M059J (cell line): ENCODE measurements around the gene NBPF3. TPM values are rescaled to one million over a fixed set of nuclear protein-coding genes. Genes with fewer than 3 reads are reported as not detected.
A peak's percentile ranks its signal among the peaks of the same experiment; 100 is the strongest.
"Not testable (repeated sequence)": the region's sequence is repeated elsewhere in the genome, so short reads cannot be mapped to it uniquely, and the experiment has no call there.

Experiments used
- DNase-seq: peaks from one replicate; pipeline ENCODE4 v3.0.0-alpha.2; 2012; ENCODE audit warnings: low read depth
- total RNA-seq: library from RNA; depleted of rRNA; stranded (reverse); fragments of >200 nt; shearing (Covaris generic); gene quantifications from 2 replicates; pipeline ENCODE4 v1.2.3, GENCODE V29; 2014; rRNA removed

The NBPF3 gene
- 21.0 and 21.6 TPM in 2 replicates for total RNA-seq

- DNase-seq, result peak; percentile 90
Measured at GRCh38 chr1:21439721-21440629, at the start of gene NBPF3. TSS of gene NBPF3 (plus strand) at chr1:21440137. CDS start at chr1:21445087, 4,950 bp downstream.

- no peak for DNase-seq
Measured at GRCh38 chr1:21391497-21391896, 48.4 kb upstream of the NBPF3 start.

- no peak for DNase-seq
Measured at GRCh38 chr1:21392587-21393263, 47.2 kb upstream of the NBPF3 start.

- no peak for DNase-seq
Measured at GRCh38 chr1:21396516-21396915, 43.4 kb upstream of the NBPF3 start.

- DNase-seq, result peak; percentile 37
Measured at GRCh38 chr1:21397813-21398188, 42.1 kb upstream of the NBPF3 start.

GRCh38 chr1:21401726-21402346 is 38.1 kb upstream of the NBPF3 start:
- not testable (repeated sequence) for DNase-seq

- DNase-seq, result no peak
Measured at GRCh38 chr1:21406659-21407058, 33.3 kb upstream of the NBPF3 start.

GRCh38 chr1:21409897-21410296 is 30.0 kb upstream of the NBPF3 start:
- not testable (repeated sequence) for DNase-seq

GRCh38 chr1:21414015-21414414 is 25.9 kb upstream of the NBPF3 start:
- DNase-seq, result no peak

GRCh38 chr1:21420378-21420777 is 19.6 kb upstream of the NBPF3 start:
- DNase-seq, result not testable (repeated sequence)

- not testable (repeated sequence) for DNase-seq
Measured at GRCh38 chr1:21421307-21421706, 18.6 kb upstream of the NBPF3 start.

GRCh38 chr1:21427798-21428480 is 12.0 kb upstream of the NBPF3 start:
- DNase-seq, result not testable (repeated sequence)

GRCh38 chr1:21428481-21429073 is 11.4 kb upstream of the NBPF3 start:
- not testable (repeated sequence) for DNase-seq

- not testable (repeated sequence) for DNase-seq
Measured at GRCh38 chr1:21429210-21429609, 10.7 kb upstream of the NBPF3 start.

- not testable (repeated sequence) for DNase-seq
Measured at GRCh38 chr1:21430875-21431274, 9.1 kb upstream of the NBPF3 start.

GRCh38 chr1:21434394-21434793 is 5.5 kb upstream of the NBPF3 start:
- DNase-seq, result no peak

- DNase-seq, result no peak
Measured at GRCh38 chr1:21435646-21436487, 4.1 kb upstream of the NBPF3 start.

- no peak for DNase-seq
Measured at GRCh38 chr1:21436488-21437340, 3.2 kb upstream of the NBPF3 start.

- DNase-seq, result no peak
Measured at GRCh38 chr1:21437341-21437640, 2.6 kb upstream of the NBPF3 start.
